Globus pallidus (tissue), 1 donor: ENCODE results near the gene SRP19.
"Not testable (repeated sequence)": the region's sequence is repeated elsewhere in the genome, so short reads cannot be mapped to it uniquely, and the experiment has no call there.

Experiments
- DNase-seq: peaks from one replicate; pipeline ENCODE4 v3.0.0-alpha.2; 2015; ENCODE audit warnings: low spot score

SRP19 gene

GRCh38 chr5:112870966-112871365 is 9.9 kb downstream of the SRP19 start:
- no peak for DNase-seq

DNA sequence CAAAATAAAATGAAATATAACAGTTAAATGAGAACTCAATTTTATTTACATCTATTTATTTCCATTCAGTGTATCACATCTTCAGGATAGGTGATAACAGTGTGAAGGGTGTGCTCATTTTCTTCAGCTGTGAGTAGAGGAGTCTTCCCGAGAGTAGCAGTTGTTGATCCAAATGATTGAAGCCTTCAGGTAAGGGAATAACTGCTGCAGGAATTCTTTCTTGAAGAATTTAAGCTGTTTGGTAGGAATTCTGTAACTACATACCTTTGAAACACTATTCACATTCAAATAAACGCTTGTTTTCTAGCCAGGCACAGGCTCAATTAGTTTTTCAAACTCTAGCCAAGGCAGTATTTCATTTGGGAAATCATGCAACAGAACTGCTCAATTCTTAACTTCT is 15.3 kb downstream of the SRP19 start:
- no peak for DNase-seq

- DNase-seq, result no peak
Measured at GRCh38 chr5:112878101-112878500, 17.0 kb downstream of the SRP19 start.

GRCh38 chr5:112878760-112879159 is 17.7 kb downstream of the SRP19 start:
- DNase-seq, result no peak

- no peak for DNase-seq
Measured at GRCh38 chr5:112880219-112880964, 19.3 kb downstream of the SRP19 start.

GRCh38 chr5:112883192-112883591 is 22.1 kb downstream of the SRP19 start:
- DNase-seq, result no peak

- DNase-seq, result peak; percentile 67
Measured at GRCh38 chr5:112885001-112885400, 23.9 kb downstream of the SRP19 start.

DNA sequence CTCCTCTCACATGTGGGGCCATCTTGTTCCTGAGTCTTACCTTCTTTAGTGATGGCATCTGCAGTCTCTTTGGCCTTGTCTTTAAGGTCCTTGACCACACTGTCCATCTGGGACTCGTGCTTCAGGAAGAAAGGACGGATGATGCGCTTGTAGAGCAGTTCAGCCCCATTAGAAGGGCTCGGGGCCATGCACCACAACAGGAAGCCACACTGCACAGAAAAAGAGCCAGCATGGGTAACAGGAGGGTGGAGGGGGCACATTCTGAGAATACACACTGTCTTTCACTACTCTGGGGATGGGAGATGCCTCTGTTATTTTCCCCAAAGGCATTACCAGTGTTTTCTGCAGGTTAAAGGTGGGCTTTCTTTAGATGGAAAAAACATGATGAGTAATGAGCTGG is 25.9 kb downstream of the SRP19 start:
- DNase-seq, result no peak

GRCh38 chr5:112892066-112892465 is 31.0 kb downstream of the SRP19 start:
- DNase-seq, result not testable (repeated sequence)

DNA sequence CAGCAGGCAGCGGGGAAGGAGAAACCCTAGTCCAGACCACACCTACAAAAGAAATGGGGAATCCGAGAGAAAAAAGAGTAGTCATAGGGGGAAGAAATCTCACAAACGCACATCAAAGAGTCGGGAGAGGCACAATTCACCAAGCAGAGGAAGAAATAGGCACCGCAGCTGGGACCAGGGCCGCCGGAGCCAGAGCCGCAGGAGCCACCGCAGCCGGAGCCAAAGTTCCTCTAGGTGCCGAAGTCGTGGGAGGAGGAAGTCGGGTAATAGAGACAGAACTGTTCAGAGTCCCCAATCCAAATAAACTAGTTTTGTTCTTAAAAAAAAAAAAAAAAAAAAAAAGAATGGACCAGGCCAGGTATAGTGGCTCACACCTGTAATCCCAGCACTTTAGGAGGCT is 31.7 kb downstream of the SRP19 start:
- DNase-seq, result no peak

- peak; percentile 19 for DNase-seq
Measured at GRCh38 chr5:112895682-112896081, 34.6 kb downstream of the SRP19 start.

- DNase-seq, result no peak
Measured at GRCh38 chr5:112902561-112902960, 41.5 kb downstream of the SRP19 start.

- not testable (repeated sequence) for DNase-seq
Measured at GRCh38 chr5:112904996-112905395, 43.9 kb downstream of the SRP19 start.

GRCh38 chr5:112906637-112907036 is 45.5 kb downstream of the SRP19 start:
- no peak for DNase-seq

DNA sequence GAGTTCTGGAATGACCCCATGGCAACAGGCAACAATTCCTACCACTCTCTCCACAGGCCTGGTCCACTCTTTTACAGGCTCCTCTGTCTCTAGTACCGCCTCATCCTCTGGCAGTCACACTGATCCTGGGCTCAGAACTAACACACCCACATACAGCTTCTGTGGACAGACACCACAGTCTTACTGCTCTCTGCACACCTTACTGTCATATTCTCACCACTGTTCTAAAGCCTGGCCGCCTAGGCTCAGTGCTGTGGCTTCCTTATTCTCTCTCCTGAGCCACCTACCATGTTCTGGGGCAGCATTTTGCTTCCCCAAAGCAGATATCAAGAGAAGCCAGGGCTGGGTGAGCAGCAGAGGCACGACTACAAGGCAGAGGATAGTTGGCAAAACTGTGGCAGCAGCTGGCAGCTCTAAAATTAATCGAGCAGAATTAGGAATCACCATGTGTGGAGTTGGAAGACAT is 46.1 kb downstream of the SRP19 start:
- no peak for DNase-seq

DNA sequence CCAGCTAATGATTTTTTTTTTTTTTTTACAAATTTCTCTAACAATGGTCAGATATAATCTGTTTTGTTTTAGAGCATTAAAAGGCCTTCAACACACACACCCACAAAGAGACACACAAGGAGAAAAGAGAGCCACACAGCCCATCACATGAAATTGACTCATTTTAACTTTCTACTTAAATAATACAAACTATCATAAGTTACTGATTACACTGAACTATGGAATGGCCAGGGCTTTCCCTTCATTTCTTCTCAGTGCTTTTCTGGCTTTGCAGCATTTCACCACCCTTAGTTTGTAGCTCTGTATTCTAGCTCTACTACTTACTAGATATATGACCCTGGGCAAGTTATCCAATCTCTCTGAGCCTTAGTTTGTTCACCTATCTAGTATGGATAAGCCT is 47.8 kb downstream of the SRP19 start:
- DNase-seq, result no peak

GRCh38 chr5:112910529-112910928 is 49.4 kb downstream of the SRP19 start:
- no peak for DNase-seq

GRCh38 chr5:112914584-112914983 is 53.5 kb downstream of the SRP19 start:
- DNase-seq, result no peak

GRCh38 chr5:112915831-112916230 is 54.7 kb downstream of the SRP19 start:
- DNase-seq, result no peak

DNA sequence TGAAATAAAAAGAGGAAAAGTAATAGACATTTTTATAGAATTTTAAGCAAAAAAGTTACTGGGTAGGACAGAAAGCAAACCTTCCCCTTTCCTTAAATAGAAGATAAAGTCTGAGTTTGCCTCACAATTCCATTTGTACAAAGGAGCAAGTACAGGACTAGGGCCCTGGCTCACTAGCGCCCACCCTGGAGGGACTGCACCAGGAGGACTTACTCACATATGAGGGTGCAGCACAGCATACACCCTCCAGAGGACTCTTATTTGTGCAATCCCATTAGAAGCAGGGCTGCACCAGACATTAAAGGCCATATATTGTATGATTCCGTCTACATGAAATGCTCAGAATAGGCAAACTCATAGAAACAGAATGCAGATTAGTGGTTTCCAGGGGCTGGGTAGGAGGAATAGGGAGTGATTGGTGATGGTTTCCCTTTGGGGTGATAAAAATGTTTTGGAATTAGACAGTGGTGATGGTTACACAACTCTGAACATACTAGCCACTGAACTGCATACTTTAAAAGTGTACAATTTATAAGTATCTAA is 56.4 kb downstream of the SRP19 start:
- DNase-seq, result no peak

DNA sequence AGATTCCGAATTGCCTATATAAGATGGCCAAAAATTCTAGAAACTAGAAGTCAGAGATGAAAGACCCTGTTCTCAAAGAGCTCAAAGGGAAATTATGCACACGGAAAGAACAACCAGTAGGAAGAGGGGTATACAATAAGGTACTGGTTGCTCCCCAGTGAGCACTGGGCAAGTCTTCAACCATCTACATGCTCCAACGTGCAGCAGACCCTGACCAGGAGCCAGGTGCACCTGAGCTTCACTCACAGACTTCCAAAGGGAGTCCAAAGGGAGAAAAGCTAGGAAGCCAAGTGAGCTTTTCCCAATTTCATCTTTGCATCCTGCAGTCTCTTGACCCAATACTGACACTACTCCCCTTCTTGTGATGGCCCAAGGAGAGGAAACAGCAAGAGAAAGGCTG is 57.0 kb downstream of the SRP19 start:
- DNase-seq, result no peak

DNA sequence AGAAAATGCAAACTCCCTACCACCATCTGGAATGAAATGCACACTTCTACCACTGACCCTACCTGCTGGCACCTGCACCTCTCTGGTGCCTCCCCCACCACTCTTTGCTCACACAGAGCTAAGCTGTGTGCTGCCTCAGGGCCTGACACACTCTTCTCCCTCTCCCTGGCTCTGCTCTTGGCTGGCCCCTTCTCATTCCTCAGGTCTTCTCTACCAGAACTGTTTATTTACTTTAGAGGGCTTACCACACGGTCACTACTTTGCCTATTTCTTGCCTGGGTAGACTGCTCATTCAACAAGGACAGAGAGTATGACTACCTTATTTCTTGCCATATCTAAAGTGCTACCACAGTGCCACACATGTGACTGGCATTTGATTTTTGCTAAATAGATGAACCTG is 57.6 kb downstream of the SRP19 start:
- no peak for DNase-seq
